HEK293 (cell line): ENCODE measurements around the gene HOXD11.

Source experiments
- CTCF ChIA-PET: fragments of 350-600 bp; formaldehyde crosslinking; extraction: SDS; loops from one replicate; lab custom pipeline; 2021; ENCODE audit warnings: antibody characterized with exemption; lab: Yijun Ruan, JAX
- POLR2A ChIA-PET: fragments of 300-600 bp; formaldehyde crosslinking; extraction: SDS; loops from one replicate; lab custom pipeline; 2020; ENCODE audit warnings: antibody characterized with exemption, inconsistent platforms; lab: Yijun Ruan, JAX
- H3K27ac ChIP-seq: fragments of 200-500 bp; sonication (Bioruptor generic); 2 replicates; pipeline ENCODE4 v1.5.1; 2014; ENCODE audit warnings: low read depth, low read length, control low read depth, inconsistent platforms; ENCODE audit errors: extremely low read depth
- H3K36me3 ChIP-seq, 2 experiments: fragments of 200-500 bp in 1 of 2; sonication (Bioruptor generic) in 1 of 2; 1 replicate in 1 of 2; 2 replicates in 1 of 2; pipeline ENCODE4 v1.5.1; 2014 to 2017; ENCODE audit warnings: inconsistent platforms in 2 of 2, low read length in 2 of 2; ENCODE audit not compliant: control insufficient read depth in 2 of 2, insufficient read depth in 1 of 2
- H3K4me1 ChIP-seq: fragments of 200-500 bp; sonication (Bioruptor generic); 2 replicates; pipeline ENCODE4 v1.5.1; 2014; ENCODE audit warnings: mild to moderate bottlenecking, low read length, inconsistent platforms; ENCODE audit not compliant: control insufficient read depth, insufficient read depth
- H3K4me3 ChIP-seq: 2 replicates; pipeline ENCODE4 v1.5.1; 2011; ENCODE audit warnings: low read depth, mild to moderate bottlenecking, control low read depth, low read length, moderate library complexity
- H3K9me3 ChIP-seq: fragments of 200-500 bp; sonication (Bioruptor generic); 2 replicates; pipeline ENCODE4 v1.5.1; 2014; ENCODE audit warnings: low read depth, low read length, inconsistent platforms; ENCODE audit not compliant: control insufficient read depth, insufficient read depth
- GLI4 ChIP-seq: fragments of 450-650 bp; formaldehyde crosslinking; IDR thresholded peaks from 2 replicates; pipeline ENCODE4 v1.5.1; 2016; ENCODE audit warnings: missing biosample characterization, missing genetic modification characterization
- KLF16 ChIP-seq: fragments of 450-650 bp; formaldehyde crosslinking; IDR thresholded peaks from 2 replicates; pipeline ENCODE4 v1.5.1; 2017; ENCODE audit warnings: missing biosample characterization, missing genetic modification characterization
- ZNF175 ChIP-seq: fragments of 450-650 bp; formaldehyde crosslinking; IDR thresholded peaks from 2 replicates; pipeline ENCODE4 v1.5.1; 2016; ENCODE audit warnings: missing biosample characterization, missing genetic modification characterization
- ZNF571 ChIP-seq: fragments of 450-650 bp; formaldehyde crosslinking; IDR thresholded peaks from 2 replicates; pipeline ENCODE4 v1.5.0; 2017; ENCODE audit warnings: missing biosample characterization, missing genetic modification characterization
- ZNF585B ChIP-seq: fragments of 450-650 bp; formaldehyde crosslinking; IDR thresholded peaks from 2 replicates; pipeline ENCODE4 v1.5.1; 2016; ENCODE audit warnings: missing biosample characterization, missing genetic modification characterization
- ZNF660 ChIP-seq: fragments of 450-650 bp; IDR thresholded peaks from 2 replicates; pipeline ENCODE4 v1.5.1; 2018; ENCODE audit warnings: missing biosample characterization, mild to moderate bottlenecking, missing genetic modification characterization
- ZNF704 ChIP-seq: fragments of 450-650 bp; formaldehyde crosslinking; IDR thresholded peaks from 2 replicates; pipeline ENCODE4 v1.5.1; 2016; ENCODE audit warnings: missing biosample characterization, missing genetic modification characterization
- ZNF76 ChIP-seq: fragments of 450-650 bp; formaldehyde crosslinking; IDR thresholded peaks from 2 replicates; pipeline ENCODE4; 2016; ENCODE audit warnings: low read depth, missing biosample characterization, missing genetic modification characterization, borderline replicate concordance
- ZNF777 ChIP-seq: fragments of 450-650 bp; formaldehyde crosslinking; IDR thresholded peaks from 2 replicates; pipeline ENCODE4 v1.5.1; 2017; ENCODE audit warnings: missing biosample characterization, missing genetic modification characterization, borderline replicate concordance
- ZSCAN16 ChIP-seq: fragments of 450-650 bp; formaldehyde crosslinking; IDR thresholded peaks from 2 replicates; pipeline ENCODE4 v1.5.1; 2016; ENCODE audit warnings: missing biosample characterization, missing genetic modification characterization
- ZXDB ChIP-seq: fragments of 450-650 bp; formaldehyde crosslinking; IDR thresholded peaks from 2 replicates; pipeline ENCODE4 v1.5.1; 2016; ENCODE audit warnings: missing biosample characterization, missing genetic modification characterization
- TF ChIP-seq, protein P1 (sequence below): fragments of 450-650 bp; formaldehyde crosslinking; IDR thresholded peaks from 2 replicates; pipeline ENCODE4 v1.5.1; 2017; ENCODE audit warnings: missing biosample characterization, missing genetic modification characterization

HOXD11 gene

GRCh38 chr2:176107731-176108181, 676 bp downstream of the HOXD11 start (continued):
- no peak for TF ChIP-seq ZNF704
- no peak for TF ChIP-seq GLI4 (tag by site-specific recombination)
- TF ChIP-seq ZNF660, result no peak

DNA sequence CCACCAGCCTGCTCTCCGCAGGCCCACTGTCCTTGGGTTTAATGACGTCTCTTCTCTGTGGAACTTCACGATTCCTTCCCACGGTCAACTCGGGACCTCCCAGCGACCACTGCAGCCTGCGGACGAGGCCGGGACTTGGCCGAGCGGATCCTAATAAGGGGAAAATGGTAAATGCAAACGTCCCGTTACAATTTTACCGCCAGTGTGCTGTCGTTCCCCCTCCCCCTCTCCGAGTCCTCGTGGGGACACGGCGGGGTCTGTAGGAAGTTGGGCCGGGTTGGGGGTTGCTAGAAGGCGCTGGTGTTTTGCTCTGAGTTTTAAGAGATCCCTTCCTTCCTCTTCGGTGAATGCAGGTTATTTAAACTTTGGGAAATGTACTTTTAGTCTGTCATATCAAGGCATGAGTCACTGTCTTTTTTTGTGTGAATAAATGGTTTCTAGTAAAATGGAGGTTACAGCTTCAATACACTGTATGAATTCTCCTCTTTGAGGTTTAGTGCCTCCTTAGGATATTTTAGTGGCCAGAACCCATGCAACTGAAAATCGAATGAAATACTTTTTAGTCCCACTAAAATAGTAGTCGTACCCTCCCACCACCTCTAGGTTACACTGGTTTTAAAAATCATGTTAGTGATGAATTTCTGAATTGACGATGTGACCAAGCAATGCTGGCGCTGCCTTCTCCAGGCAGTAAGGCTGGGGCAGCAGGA, 2.3 kb downstream of the HOXD11 start:
- ChIA-PET POLR2A (interaction anchor here (1.5 kb wide), 1 partner anchor 12 kb away, joined by 10 read pairs; no protein-coding TSS in a partner anchor), CTCF (interaction anchor here (0.7 to 2.5 kb wide), 3 partner anchors 17 to 346 kb away, joined by 3 to 19 read pairs (median 3); no protein-coding TSS in a partner anchor)
- 0 out of 2 replicates have a peak, but pooled peaks cover 2% of the 10 kb centered on the region for H3K4me1 ChIP-seq
- H3K9me3 ChIP-seq, result no peaks in the 10 kb centered on the region
- TF ChIP-seq ZNF777 (tag by site-specific recombination) (no peak), ZNF76 (tag by site-specific recombination) (peak; percentile 45; the same call in 1 of the 2 replicates)
- peak overlapping the region; percentile 74 for H3K4me3 ChIP-seq
- H3K27ac ChIP-seq, result peak overlapping the region; percentile 100
- H3K36me3 ChIP-seq, result peaks cover 17 to 56% of the 10 kb centered on the region in 2 experiments

DNA sequence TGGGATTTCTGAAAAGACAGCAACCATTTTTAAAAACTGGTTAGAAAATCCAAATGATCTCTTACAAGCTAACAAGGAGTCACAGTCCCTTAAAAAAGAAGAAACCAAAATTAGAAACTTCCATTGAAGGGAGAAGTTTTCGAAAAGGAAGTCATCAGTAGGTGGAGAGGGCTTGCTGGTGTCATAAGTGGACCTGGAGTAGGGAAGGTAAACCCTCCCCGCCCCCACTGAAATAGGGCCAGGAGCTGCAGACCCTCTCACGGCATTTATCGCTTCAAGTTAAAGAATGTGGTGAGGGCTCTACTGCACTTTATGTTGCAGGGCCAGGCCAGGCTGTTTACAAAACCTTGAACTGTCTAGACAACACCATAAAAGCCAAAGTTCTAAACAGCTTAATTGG, 2.9 kb downstream of the HOXD11 start:
- ChIA-PET CTCF (interaction anchor here (0.7 to 2.7 kb wide), 6 partner anchors 12 to 544 kb away, joined by 3 to 19 read pairs (median 6); partner anchors contain the start of gene HOXD9), POLR2A (no interaction called here)
- H3K9me3 ChIP-seq, result no peaks in the 10 kb centered on the region
- peak overlapping the region; percentile 74; the same call in 1 of the 2 replicates for H3K4me3 ChIP-seq
- H3K27ac ChIP-seq, result no peak overlapping the region; the same call in 1 of the 2 replicates
- H3K36me3 ChIP-seq, result peaks cover 17 to 62% of the 10 kb centered on the region in 2 experiments
- H3K4me1 ChIP-seq, result 0 out of 2 replicates have a peak, but pooled peaks cover 2% of the 10 kb centered on the region
- TF ChIP-seq ZSCAN16 (no peak), KLF16 (tag by site-specific recombination) (no peak), ZNF175 (no peak), ZNF571 (tag by site-specific recombination) (no peak), ZNF585B (tag by site-specific recombination) (no peak)

GRCh38 chr2:176110415-176111308, 3.6 kb downstream of the HOXD11 start:
- peaks cover 19 to 69% of the 10 kb centered on the region in 2 experiments for H3K36me3 ChIP-seq
- no peak overlapping the region for H3K4me3 ChIP-seq
- POLR2A ChIA-PET, result interaction anchor here (0.8 kb wide), 1 partner anchor 75 kb away, joined by 3 read pairs; no protein-coding TSS in a partner anchor
- 0 out of 2 replicates have a peak, but pooled peaks cover 2% of the 10 kb centered on the region for H3K4me1 ChIP-seq
- no peaks in the 10 kb centered on the region for H3K9me3 ChIP-seq
- CTCF ChIA-PET, result interaction anchor here (0.6 to 2.7 kb wide), 12 partner anchors 9 to 1038 kb away, joined by 3 to 19 read pairs (median 3); partner anchors contain the start of gene HOXD9
- H3K27ac ChIP-seq, result no peak overlapping the region
- TF ChIP-seq, protein P1, sequence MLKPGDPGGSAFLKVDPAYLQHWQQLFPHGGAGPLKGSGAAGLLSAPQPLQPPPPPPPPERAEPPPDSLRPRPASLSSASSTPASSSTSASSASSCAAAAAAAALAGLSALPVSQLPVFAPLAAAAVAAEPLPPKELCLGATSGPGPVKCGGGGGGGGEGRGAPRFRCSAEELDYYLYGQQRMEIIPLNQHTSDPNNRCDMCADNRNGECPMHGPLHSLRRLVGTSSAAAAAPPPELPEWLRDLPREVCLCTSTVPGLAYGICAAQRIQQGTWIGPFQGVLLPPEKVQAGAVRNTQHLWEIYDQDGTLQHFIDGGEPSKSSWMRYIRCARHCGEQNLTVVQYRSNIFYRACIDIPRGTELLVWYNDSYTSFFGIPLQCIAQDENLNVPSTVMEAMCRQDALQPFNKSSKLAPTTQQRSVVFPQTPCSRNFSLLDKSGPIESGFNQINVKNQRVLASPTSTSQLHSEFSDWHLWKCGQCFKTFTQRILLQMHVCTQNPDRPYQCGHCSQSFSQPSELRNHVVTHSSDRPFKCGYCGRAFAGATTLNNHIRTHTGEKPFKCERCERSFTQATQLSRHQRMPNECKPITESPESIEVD (tag by site-specific recombination), result no peak
- no peak for TF ChIP-seq ZXDB (tag by site-specific recombination)
